Left hindlimb (tissue), 1 donor: ENCODE results near the gene NUP93.
"Not testable (repeated sequence)": the region's sequence is repeated elsewhere in the genome, so short reads cannot be mapped to it uniquely, and the experiment has no call there.

Experiments used
- DNase-seq: peaks from one replicate; pipeline ENCODE4 v3.0.0-alpha.2; 2018

NUP93 gene

GRCh38 chr16:56709443-56710040 is 20.4 kb upstream of the NUP93 start:
- DNase-seq, result no peak

DNA sequence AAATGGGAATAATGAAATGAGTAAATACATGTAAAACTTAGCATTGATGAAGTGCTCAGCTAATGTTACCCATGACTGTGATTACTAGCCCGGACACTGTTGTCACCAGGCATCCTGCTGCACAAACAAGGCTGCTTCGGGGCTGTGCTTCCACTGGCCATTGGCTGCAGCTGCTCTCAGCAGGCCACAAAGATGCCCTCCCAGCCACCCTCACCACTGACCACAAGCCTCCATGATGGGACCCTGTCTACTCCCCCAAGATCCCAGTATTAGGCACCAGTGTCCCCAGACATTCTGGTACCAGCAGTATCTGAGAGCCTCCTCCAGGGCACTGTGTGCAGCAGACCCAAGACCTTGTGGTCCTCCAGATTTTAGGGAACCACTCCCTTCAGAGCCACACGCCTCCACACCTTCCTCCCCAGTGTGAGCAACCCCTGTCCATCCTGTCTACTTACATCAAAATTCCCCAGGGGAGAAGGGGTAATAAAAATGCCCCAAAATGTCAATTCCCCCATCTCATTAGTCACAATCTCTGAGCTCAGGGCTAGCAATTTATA is 19.7 kb upstream of the NUP93 start:
- DNase-seq, result no peak

DNA sequence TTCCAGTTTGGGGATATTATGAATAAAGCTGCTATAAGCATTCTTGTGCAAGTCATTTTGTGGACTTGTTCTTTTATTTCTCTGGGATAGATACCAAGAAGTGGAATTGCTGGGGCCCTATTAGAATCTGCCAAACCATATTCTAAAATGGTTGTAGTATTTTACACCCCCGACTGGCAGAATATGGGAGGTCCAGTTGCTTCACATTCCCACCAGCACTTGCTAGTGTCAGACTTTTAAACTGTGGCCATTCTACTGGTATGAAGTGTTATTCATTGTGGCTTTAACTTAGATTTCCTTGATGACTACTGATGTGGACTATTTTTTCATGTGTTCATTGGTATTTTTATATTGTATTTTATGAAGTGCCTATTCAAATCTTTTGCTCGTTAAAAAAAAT is 18.1 kb upstream of the NUP93 start:
- no peak for DNase-seq

DNA sequence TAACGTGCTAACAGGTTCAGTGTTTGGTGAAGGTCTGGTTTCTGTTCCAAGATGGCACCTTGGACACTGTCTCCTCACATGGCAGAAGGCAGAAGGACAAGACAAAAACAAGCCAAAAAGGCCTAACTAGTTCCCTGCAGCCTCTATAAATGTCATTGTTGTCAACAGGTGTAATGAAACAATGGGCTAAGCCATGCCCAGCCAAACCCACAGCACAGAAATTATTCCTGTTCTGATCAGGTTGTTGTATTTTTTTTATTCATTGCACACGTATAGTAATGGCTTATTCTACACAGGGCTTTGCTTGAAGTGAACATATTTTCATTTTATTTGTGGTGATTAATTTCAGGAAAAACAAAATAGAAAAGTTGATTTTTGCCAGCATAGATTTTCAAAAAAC is 16.1 kb upstream of the NUP93 start:
- no peak for DNase-seq

DNA sequence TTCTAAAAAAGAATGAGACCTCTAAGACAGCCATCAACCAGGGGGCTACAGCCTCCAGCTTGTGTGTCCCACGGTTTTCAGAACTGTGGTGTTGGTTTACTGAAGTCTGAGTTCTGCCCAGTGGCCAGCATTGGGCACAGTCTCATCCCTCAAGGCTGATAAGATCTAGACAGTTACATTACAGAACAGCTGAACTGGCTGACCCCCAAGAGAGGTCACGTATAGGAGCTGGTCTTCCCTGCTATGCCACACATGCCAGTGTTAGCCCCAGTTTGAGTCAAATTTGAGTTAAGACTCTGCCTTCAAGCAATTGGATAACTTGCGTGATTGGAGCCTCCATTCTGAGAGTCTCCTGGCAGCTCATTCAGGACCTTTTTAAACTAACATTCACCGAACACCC is 14.8 kb upstream of the NUP93 start:
- no peak for DNase-seq

DNA sequence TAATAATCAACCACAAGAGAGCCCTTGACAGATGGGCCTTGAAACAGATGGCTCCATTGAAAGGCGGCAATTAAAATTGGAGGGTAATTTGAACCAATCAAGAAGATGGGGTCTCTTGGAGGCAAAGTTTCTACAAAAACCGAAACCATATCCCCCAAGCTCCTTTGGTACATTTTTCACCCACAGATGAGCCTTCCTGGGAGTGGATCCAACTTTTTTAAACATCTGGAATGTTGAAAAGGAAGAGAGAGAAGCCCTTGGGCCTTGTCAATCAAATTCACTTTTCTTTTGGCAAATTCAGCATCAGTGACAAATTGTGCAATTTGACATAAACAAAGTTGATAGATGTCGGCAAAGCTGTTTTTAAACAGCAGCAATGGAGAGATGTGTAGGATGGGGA is 13.2 kb upstream of the NUP93 start:
- DNase-seq, result no peak

DNA sequence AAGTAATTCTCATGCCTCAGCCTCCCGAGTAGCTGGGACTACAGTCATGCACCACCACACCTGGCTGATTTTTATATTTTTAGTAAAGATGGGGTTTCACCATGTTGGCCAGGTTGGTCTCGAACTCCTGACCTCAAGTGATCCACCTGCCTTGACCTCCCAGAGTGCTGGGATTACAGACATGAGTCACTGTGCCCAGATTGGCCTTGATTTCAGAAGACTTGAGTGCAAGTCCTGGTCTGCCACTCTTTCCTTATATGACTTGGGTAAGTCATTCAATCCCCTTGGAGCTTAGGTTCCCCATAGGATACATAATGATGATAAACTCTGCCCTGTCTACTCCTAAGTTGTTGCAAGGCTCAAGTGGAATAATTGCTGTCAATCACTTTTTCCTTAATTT is 12.4 kb upstream of the NUP93 start:
- not testable (repeated sequence) for DNase-seq

- no peak for DNase-seq
Observed at GRCh38 chr16:56722200-56722842, 7.6 kb upstream of the NUP93 start.

- DNase-seq, result no peak
Observed at GRCh38 chr16:56724191-56724590, 5.7 kb upstream of the NUP93 start.

GRCh38 chr16:56726283-56726682 is 3.6 kb upstream of the NUP93 start:
- no peak for DNase-seq

DNA sequence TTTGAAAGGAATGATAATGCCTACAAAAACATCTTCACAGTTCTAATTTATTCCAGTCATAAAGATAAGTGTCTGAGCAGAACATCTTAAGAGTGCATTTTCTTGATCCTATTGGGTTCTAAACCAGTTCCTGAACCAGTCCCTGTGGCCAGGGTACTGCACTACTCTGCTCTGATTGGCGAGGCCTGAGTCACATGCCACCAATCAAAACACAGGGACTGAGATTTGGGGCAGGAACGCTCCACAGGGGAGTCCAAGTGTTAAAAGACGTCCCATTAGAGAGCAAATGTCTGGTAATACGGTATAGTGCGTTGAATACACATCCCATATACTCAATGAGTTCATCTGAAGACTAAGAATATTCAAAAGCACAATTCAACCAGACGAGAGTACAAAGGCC is 3.0 kb upstream of the NUP93 start:
- no peak for DNase-seq

DNA sequence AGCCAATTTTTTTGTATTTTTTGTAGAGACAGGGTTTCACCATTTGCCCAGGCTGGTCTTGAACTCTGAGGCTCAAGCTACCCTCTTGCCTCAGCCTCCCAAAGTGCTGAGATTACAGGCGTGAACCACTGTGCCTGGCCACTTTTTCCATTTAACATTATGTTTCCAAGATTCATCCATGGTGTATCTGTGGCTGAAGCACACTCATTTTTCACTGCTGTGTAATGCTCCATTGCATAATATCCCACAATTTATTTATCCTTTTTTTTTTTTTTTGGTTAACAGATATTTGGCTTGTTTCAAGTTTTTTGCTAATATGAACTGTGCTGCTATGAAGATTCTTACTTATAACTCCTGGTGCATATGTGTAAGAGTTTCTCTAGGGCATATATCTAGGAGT is 1.9 kb upstream of the NUP93 start:
- no peak for DNase-seq

DNA sequence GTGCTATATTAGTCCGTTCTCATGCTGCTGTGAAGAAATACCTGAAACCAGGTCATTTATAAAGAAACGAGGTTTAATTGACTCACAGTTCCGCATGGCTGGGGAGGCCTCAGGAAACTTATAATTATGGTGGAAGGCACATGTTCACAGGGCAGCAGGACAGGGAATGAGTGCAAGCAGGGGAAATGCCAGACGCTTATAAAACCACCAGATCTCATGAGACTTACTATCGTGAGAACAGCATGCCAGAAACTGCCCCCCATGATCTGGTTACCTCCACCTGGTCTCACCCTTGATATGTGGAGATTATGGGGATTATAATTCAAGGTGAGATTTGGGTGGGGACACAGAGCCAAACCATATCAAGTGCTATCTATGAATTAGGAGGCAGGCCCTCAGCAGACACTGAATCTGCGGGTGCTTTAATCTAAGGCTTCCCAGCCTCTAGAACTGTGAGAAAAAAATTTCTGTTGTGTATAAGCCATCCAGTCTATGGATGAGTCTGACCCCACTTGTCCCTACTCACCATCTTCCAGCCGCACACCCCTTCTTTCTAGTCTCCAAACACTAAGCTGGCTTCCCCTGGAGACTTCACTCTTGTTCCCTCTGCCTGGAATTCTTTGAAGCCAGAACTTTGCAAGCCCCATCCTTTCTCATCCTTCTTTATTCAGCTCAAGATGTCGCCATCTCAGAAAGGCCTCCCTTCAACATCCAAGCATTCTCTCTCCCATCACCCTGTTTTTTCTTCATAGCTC is 772 bp upstream of the NUP93 start:
- DNase-seq, result no peak

- no peak for DNase-seq
Observed at GRCh38 chr16:56732366-56732765, 2.4 kb downstream of the NUP93 start.

DNA sequence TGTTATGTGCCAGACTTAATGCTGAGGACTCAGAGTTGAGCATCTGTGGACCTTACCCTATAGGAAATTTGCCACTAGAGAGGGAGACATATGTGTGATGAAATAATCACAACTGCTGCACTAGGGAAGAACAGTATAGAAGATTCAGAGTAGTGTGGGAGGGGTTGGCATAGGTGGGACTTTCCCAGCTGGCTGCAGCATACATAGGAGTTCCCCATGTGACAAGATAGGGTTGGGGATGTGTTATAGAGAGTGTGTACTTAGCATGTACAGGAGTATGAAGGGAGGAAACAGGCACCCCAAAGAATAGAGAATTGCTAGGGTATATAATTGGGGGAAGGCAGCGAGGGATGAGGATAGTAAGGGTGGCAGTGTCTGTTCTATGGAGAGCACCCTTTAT is 2.9 kb downstream of the NUP93 start:
- no peak for DNase-seq

DNA sequence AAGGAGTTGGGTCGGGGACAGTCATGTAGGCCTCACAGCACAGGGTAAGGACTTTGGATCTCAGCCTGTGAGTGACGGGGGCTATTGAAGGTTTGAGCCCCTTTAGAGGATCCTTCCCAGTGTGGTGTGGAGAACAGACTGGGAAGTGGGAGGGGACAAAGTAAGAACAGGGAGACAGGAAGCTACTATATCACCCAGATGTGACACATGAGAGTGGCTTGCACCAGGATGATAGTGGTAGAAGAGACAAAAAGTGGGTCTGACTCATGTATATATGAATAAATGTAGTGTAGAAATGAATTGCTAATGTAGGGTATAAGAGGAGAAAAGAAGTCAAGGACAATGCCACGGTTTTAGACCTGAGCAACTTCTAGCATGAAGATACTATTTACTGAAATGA is 4.5 kb downstream of the NUP93 start:
- DNase-seq, result no peak

DNA sequence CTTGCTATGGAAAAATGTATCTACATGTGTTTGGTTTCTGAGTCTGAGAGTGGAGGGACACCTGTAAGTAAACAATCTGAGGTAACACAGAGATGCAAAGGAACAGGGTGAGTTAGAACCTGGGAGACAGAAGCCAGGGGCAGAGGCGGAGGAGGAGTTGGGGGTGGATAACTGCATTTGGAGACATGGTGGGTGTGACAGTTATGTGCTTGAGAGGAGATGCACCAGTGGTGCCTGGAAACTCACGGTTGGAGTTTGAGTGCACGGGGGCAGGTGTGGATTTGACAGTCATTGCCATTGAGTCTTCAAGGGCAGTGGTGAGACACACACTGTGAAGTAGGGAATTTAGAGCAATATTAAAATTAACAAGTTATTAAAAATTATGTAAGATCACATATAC is 6.5 kb downstream of the NUP93 start:
- DNase-seq, result no peak

DNA sequence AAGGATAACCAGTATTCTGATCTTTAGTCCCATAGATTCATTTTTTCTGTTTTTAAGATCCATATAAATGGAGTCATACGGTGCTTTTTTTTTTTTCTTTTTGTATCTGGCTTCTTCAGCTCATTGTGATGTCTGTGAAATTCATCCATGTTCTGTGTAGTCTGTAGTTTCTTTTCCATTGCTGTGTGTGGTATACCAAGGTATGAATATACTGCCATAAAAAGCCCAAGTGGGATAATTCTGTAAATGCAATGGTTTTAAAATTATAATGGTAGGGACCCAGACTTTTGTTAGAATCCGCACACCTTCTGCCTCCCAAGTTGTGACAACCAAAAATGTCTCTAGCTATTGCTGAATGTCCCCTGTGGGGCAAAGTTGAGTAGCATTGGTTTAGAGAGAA is 7.6 kb downstream of the NUP93 start:
- no peak for DNase-seq

DNA sequence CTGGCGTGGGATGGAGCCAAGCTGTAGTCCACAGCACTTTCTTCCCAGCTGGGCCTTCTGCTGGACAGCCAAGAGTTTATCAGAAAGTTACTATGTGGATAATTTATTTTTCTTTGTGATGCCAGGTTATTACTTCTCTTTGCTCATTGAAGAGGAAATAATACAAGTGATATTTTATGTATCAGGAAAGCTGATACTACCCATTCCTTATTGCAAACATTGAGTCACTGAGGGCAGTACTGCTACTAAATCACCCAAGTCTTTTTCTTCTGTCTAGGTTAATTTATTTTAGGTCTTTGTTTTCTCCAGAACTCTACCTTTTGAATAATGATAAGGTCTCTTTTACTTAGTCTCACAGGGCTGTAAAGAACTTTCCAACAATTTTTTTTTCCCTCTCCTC is 8.3 kb downstream of the NUP93 start:
- DNase-seq, result no peak

GRCh38 chr16:56739378-56739777 is 9.4 kb downstream of the NUP93 start:
- not testable (repeated sequence) for DNase-seq

- DNase-seq, result no peak
Observed at GRCh38 chr16:56741399-56741798, 11.5 kb downstream of the NUP93 start.

DNA sequence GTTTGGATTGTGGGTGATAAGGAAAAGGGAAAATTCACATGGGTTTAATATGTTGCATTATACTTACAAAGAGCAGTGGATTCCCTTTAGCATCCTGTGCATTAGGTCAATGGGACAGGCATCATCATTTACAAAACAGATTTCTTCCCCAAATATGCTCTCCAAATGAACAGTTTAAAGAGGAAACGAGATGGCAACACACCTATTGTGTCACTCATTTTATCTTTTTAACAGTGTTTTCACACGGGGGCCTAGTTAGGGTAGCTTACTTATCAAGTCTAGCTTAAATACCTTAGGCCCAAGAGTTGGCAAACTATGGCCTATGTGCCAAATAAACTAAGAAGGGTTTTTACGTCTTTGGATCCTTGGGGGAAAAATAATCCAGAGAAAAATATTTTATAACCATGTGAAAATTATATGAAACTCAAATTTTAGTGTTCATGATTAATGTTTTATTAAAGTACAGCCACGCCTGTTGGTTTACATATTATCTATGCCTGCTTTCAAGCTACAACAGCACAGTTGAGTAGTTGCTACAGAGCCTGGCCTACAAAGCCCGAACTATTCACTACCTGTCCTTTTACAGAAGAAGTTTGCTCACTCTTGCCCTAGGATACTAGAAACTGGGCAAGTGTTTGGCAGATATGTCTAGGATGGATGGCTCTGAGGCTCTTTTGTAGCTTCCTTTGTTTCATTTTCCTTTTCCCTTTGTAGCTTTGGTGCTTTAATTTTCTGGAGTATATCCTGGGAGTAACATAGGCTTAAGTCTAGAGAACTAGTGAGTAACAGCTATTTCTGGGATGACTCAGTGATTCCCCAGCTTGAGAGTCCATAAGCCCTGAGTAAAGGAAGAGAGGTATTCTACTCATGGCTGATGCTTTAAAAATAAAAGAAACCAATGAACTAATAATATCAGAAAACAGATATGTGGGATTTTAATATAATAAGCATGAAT is 12.4 kb downstream of the NUP93 start:
- no peak for DNase-seq

- DNase-seq, result no peak
Observed at GRCh38 chr16:56743840-56744239, 13.9 kb downstream of the NUP93 start.
